ENCODE measurements around the gene SCN2A. TPM values are rescaled to one million over a fixed set of nuclear protein-coding genes. Genes with fewer than 3 reads are reported as not detected.

SCN2A gene
- under 1 TPM; 0.17 to 0.31 TPM for total RNA-seq
- under 1 TPM; 0.02 to 0.06 TPM for polyA plus RNA-seq
- long read RNA-seq, donor 1: 0 reads
- long read RNA-seq, donor 2: 0 reads
- long read RNA-seq, donor 3: 0 reads
- long read RNA-seq, donor 4: 0 reads
- long read RNA-seq, donor 5: 0 reads

- peak; percentile 53 for ATAC-seq (ENCODE audit: insufficient read depth, low FRiP score)
- no peaks in the 10 kb centered on the region for H3K4me1 ChIP-seq (ENCODE audit: control insufficient read depth in 5 of 5, insufficient read depth in 5 of 5, low read length in 5 of 5)
- H3K27me3 ChIP-seq (ENCODE audit: control insufficient read depth in 3 of 3, insufficient read depth in 3 of 3, low read length in 2 of 3): no peaks in the 10 kb centered on the region
- peak in 2 of 3 donors; percentile 22 to 58 for DNase-seq
- no peak within 1 kb of the TSS for H3K27ac ChIP-seq (ENCODE audit: low read depth in 1 of 2, low read length in 1 of 2)
- no peaks in the 10 kb centered on the region for H3K36me3 ChIP-seq (ENCODE audit: control insufficient read depth in 4 of 4, insufficient read depth in 4 of 4, low read length in 4 of 4)
- H3K9me3 ChIP-seq (ENCODE audit: control insufficient read depth in 4 of 4, insufficient read depth in 3 of 4, low read length in 3 of 4): no peaks in the 10 kb centered on the region
- TF ChIP-seq CTCF (IDR thresholded peaks at IDR 0.05; ENCODE audit: control extremely low read depth, extremely low read depth): peak; percentile 33
- H3K4me3 ChIP-seq: no peak within 1 kb of the TSS
- 26 to 30% methylated on average over 3 of the region's 3 CpGs for WGBS, 2 donors
- H3K9ac ChIP-seq (ENCODE audit: insufficient read depth in 1 of 2, low read length in 2 of 2): no peak within 1 kb of the TSS
Measured at GRCh38 chr2:165239230-165239629, at the start of gene SCN2A. SCN2A (plus strand) TSS chr2:165239414; CDS start chr2:165295824, 56,410 bp downstream.

GRCh38 chr2:165191096-165191728 is 48.0 kb upstream of the SCN2A start:
- Histone ChIP-seq H3K4me1 (ENCODE audit: control insufficient read depth in 5 of 5, insufficient read depth in 5 of 5, low read length in 5 of 5) (no peaks in the 10 kb centered on the region), H3K9ac (ENCODE audit: insufficient read depth in 1 of 2, low read length in 2 of 2) (no peak overlapping the region)

GRCh38 chr2:165192729-165193128 is 46.5 kb upstream of the SCN2A start:
- Histone ChIP-seq H3K36me3 (ENCODE audit: control insufficient read depth in 4 of 4, insufficient read depth in 4 of 4, low read length in 4 of 4) (no peaks in the 10 kb centered on the region), H3K27me3 (ENCODE audit: control insufficient read depth in 3 of 3, insufficient read depth in 3 of 3, low read length in 2 of 3) (no peaks in the 10 kb centered on the region), H3K27ac (ENCODE audit: low read depth in 1 of 2, low read length in 1 of 2) (no peak overlapping the region), H3K9me3 (ENCODE audit: control insufficient read depth in 4 of 4, insufficient read depth in 3 of 4, low read length in 3 of 4) (no peaks in the 10 kb centered on the region), H3K9ac (ENCODE audit: insufficient read depth in 1 of 2, low read length in 2 of 2) (no peak overlapping the region), H3K4me1 (ENCODE audit: control insufficient read depth in 5 of 5, insufficient read depth in 5 of 5, low read length in 5 of 5) (no peaks in the 10 kb centered on the region), H3K4me3 (no peak overlapping the region)
- ATAC-seq (ENCODE audit: insufficient read depth, low FRiP score) (no peak), DNase-seq (no peak)
- TF ChIP-seq CTCF (IDR thresholded peaks at IDR 0.05; ENCODE audit: control extremely low read depth, extremely low read depth): no peak
- WGBS, 2 donors: 74 to 76% methylated on average over 2 of the region's 2 CpGs

More at GRCh38 chr2:165191096-165191728, 48.0 kb upstream of the SCN2A start:
- no peak for DNase-seq
- Histone ChIP-seq H3K36me3 (ENCODE audit: control insufficient read depth in 4 of 4, insufficient read depth in 4 of 4, low read length in 4 of 4) (no peaks in the 10 kb centered on the region), H3K9me3 (ENCODE audit: control insufficient read depth in 4 of 4, insufficient read depth in 3 of 4, low read length in 3 of 4) (no peaks in the 10 kb centered on the region), H3K27me3 (ENCODE audit: control insufficient read depth in 3 of 3, insufficient read depth in 3 of 3, low read length in 2 of 3) (no peaks in the 10 kb centered on the region), H3K4me3 (no peak overlapping the region), H3K27ac (ENCODE audit: low read depth in 1 of 2, low read length in 1 of 2) (no peak overlapping the region)
- TF ChIP-seq CTCF (IDR thresholded peaks at IDR 0.05; ENCODE audit: control extremely low read depth, extremely low read depth): no peak
- no peak for ATAC-seq (ENCODE audit: insufficient read depth, low FRiP score)
- 65 to 80% methylated on average over 2 of the region's 2 CpGs for WGBS, 2 donors

All from lung (tissue), 16 donors.